Neural progenitor cell (in vitro differentiated cells): ENCODE data around the gene NXT1.

Experiments
- EZH2 ChIP-seq: fragments of 200-600 bp; sonication (generic); IDR thresholded peaks from 2 replicates; pipeline ENCODE4 v1.6.1; 2017; ENCODE audit warnings: antibody characterized with exemption, mild to moderate bottlenecking, moderate library complexity
- TF ChIP-seq, protein P1 (sequence below): fragments of 200-600 bp; sonication (generic); IDR thresholded peaks from 2 replicates; pipeline ENCODE4 v1.5.1; 2017; ENCODE audit warnings: antibody characterized with exemption, mild to moderate bottlenecking

DNA sequence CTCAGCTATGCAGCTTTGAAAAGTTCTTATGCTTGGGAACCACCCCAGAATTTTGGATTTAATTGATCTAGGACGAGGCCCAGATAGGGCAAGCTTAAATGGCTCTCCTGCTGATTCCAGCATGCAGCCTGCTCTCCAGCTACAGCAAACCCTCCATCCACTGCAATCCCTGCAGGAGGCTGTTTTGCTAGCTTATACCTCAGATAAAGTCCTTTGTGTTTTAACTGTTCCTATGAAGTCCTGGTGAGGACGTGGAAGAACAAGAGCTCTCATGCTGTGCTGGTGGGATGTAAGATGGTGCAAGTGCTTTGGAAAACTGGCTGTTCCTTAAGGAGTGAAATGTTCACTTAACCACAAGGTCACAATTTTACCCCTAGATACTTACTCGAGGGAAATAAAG lies 25.5 kb upstream of the NXT1 start:
- TF ChIP-seq EZH2: no peak
- TF ChIP-seq, protein P1, sequence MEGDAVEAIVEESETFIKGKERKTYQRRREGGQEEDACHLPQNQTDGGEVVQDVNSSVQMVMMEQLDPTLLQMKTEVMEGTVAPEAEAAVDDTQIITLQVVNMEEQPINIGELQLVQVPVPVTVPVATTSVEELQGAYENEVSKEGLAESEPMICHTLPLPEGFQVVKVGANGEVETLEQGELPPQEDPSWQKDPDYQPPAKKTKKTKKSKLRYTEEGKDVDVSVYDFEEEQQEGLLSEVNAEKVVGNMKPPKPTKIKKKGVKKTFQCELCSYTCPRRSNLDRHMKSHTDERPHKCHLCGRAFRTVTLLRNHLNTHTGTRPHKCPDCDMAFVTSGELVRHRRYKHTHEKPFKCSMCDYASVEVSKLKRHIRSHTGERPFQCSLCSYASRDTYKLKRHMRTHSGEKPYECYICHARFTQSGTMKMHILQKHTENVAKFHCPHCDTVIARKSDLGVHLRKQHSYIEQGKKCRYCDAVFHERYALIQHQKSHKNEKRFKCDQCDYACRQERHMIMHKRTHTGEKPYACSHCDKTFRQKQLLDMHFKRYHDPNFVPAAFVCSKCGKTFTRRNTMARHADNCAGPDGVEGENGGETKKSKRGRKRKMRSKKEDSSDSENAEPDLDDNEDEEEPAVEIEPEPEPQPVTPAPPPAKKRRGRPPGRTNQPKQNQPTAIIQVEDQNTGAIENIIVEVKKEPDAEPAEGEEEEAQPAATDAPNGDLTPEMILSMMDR: no peak
